NCI-H2029 treated with DMSO at 0.1 percent for 48 hours (cell line): ENCODE measurements around the gene HIF3A.

Source experiments
- DNase-seq: peaks from one replicate; lab custom pipeline; 2025; lab: John Stamatoyannopoulos, UW

Gene HIF3A

GRCh38 chr19:46383846-46384245 is 87.0 kb downstream of the HIF3A start:
- DNase-seq, result no peak

DNA sequence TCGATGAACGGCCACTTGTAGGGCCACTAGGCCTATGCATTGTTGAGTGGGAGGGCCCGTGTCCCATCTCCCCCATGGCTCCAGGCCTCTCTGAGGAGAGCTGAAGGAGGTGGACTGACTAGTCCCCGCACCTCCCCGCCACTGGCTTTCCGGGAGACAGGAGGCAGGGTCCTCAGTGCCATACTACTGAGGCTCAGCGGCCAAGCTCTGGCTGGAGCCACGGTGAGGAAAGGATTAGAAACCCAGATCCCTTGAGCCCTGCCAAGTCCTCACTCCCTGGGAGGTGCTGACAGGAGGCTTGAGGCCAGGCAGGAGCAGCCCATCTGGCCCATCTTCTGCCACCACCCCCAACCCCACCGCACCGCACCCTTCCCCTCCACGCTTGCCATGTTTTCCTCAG is 87.6 kb downstream of the HIF3A start:
- DNase-seq, result no peak

- no peak for DNase-seq
Observed at GRCh38 chr19:46385636-46386035, 88.8 kb downstream of the HIF3A start.

DNA sequence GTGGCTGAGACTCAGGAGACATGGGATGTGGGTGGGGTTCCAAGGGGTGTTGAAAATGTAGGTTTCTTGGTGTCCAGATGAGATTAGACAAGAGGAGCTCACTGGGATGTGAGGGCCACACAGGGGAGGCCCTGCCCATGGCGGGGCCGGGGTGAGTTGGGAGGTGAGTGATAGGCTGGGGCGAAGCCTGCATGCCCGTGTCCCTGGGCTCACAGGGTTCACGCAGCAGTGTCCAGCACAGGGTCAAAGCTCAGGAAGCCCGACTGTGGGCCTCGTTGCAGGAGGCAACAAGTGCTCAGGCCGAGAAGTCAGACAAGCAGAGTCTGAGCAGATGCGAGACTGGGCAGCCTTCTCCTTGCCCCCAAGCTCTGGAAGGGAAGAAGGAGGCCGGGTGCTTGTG is 89.3 kb downstream of the HIF3A start:
- DNase-seq, result no peak

DNA sequence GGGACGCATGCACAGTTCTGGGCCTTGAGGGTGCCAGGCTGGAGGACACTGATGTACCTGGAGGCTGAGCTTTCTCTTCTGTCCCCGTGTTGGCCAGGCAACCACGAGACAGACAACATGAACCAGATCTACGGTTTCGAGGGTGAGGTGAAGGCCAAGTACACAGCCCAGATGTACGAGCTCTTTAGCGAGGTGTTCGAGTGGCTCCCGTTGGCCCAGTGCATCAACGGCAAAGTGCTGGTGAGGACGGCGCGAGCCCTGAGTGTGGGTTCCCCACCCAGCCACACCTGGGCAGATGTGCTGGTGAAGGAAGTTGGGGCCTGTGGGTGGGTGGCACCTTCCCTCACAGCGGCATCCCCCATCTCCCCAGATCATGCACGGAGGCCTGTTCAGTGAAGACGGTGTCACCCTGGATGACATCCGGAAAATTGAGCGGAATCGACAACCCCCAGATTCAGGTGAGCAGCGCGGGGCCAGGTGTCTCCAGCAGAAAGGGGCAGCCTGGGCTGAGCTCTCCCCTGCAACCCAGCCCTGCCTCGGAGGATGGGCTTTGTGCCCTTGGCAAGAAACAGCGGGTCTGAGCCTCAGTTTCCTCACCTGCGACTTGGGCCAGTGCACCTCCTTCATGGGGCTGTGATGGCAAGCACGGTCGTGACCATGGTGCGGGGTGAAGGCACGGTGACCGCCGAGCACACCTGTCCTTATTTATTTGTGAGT is 90.3 kb downstream of the HIF3A start:
- DNase-seq, result no peak

- no peak for DNase-seq
Observed at GRCh38 chr19:46387713-46388130, 90.9 kb downstream of the HIF3A start.

GRCh38 chr19:46388311-46389095 is 91.7 kb downstream of the HIF3A start:
- DNase-seq, result no peak

- no peak for DNase-seq
Observed at GRCh38 chr19:46390121-46390858, 93.4 kb downstream of the HIF3A start.

DNA sequence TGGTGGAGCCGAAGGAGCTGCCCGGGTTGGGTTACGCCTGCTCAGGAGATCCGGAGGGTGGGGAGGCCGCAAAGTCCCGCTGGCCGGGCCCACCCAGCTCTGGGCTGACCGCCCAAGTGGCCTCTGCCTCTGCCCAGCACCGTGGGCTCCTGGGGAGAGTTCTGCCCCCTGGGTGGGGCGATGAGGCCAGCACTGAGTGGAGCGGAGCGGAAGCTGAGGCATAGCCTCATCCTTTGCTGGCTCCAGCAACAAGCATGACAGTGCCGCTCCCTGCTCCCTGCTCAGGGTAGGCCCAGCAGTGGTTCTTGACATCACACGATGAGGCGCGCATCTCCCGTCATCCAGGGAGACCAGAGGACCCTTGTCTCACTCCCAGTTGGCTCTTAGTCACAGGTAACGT is 94.0 kb downstream of the HIF3A start:
- DNase-seq, result no peak

DNA sequence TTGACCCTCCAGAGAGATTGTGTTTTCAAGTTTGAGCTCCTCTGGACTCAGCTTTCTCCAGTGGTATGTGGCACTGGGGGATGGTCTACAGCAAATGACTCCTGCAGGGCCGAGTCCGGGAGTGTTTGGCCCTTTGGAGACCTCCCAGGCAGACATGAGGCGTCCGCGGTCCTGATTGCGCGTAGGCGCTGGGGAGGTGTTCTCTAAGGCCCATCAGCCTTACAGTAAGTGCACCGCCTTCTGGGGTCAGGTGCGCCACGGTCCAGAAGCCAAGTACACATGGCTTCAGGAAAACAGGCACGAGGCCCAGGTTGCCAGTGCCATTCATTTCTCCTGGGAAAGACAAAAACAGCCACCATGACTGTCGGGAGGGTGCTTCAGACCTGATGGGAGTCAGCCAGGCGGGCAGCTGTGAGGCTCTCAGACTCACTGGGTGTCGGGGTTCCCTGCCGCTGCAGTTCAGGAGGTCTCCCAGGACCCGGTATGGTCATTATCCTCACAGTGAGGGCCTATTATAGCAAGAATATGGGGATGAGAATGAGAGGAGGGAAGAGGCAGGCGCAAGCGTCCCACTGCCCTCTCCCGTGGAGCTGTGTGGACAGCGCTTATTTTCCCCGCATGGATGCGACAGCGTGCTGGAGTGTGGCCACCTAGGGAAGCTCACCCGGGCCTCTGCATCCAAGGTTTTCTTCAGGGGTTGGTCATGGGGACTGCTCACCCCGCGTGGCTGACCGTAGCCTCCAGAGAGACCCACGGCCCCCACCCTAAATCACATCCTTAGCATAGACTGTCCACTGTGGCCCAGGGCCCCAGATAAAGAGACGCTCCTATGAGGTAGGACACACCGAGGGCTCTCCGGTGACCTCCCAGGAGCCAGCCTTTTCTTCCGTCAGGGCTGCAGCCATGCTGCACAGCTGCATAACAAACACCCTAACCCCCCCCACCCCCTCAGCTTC is 94.7 kb downstream of the HIF3A start:
- no peak for DNase-seq

DNA sequence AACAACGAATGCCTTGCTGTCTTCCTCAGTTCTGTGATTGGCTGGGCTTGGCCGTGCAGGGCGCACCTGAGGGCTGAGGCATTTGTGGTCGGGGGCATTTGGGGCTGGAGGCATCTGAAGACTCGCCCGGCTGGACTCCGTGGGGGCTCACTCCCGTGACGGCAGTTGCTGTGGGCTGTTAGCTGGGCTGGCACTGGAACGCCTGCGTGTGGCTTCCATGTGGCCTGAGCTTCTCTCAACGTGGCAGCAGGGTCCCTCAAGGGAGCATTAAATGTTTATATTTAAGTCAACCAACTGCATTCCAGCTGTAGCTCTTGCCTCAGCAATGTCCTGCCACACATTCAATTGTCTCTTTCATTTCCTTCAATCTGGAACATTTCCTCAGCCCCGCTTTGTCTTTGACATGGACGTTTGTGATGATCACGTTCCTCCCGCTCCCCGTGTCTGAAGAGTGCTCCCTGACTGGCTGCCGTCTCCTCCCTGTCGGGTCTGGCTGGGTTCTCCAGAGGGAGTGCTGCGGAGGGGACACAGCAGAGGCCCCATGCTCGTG is 95.5 kb downstream of the HIF3A start:
- no peak for DNase-seq

DNA sequence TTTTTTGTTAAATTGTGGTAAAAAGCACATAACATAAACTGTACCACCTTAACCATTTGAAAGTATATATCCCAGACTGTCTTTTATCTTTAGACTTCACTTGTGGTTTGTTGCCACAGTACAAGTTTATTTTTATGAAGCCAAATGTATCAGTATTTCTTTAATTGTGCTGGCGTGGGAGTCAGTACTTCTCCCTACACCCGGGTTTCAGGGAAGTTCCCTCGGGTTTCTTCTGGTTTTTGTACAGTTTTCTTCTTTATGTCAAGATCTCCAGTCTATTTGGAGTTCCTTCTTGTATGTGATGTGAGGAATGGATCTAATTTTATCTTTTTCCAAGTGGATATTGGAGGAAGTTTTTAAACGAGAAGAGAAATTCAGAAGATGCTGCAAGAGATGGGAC is 96.0 kb downstream of the HIF3A start:
- no peak for DNase-seq
